ENCODE measurements around the gene MAPKAP1. TPM values are rescaled to one million over a fixed set of nuclear protein-coding genes. Genes with fewer than 3 reads are reported as not detected.

Gene MAPKAP1
- total RNA-seq, 4 donors from 2014 or later = 87.1 to 114 (median 111) TPM

GRCh38 chr9:125655691-125656410 is 51.2 kb downstream of the MAPKAP1 start:
- 84 to 85% methylated on average over 5 of the region's 5 CpGs for WGBS, 2 donors
- TF ChIP-seq CTCF (IDR thresholded peaks at IDR 0.05) = no peak
- Histone ChIP-seq H3K4me3 (replicated peaks in 1 of 3) (no peak overlapping the region), H3K27ac (no peak overlapping the region), H3K27me3 (no peaks in the 10 kb centered on the region), H3K36me3 (no peaks in the 10 kb centered on the region), H3K4me1 (no peaks in the 10 kb centered on the region), H3K9me3 (no peaks in the 10 kb centered on the region)
- no peak for DNase-seq
- intact Hi-C loops (cut with DNase I) = no loop called here

GRCh38 chr9:125655066-125655633 is 51.9 kb downstream of the MAPKAP1 start:
- H3K27ac ChIP-seq = no peak overlapping the region
- no peaks in the 10 kb centered on the region for H3K9me3 ChIP-seq
- TF ChIP-seq POLR2A (IDR thresholded peaks at IDR 0.05) = no peak
- no peak for TF ChIP-seq CTCF (IDR thresholded peaks at IDR 0.05)
- intact Hi-C loops (cut with DNase I) = no loop called here
- 88 to 95% methylated on average over 4 of the region's 4 CpGs for WGBS, 2 donors
- H3K27me3 ChIP-seq = no peaks in the 10 kb centered on the region
- no peak for DNase-seq
- no peaks in the 10 kb centered on the region for H3K36me3 ChIP-seq
- no peak overlapping the region for H3K4me3 ChIP-seq (replicated peaks in 1 of 3)
- H3K4me1 ChIP-seq = no peaks in the 10 kb centered on the region

GRCh38 chr9:125654121-125654520 is 52.9 kb downstream of the MAPKAP1 start:
- 69 to 91% methylated on average over 5 of the region's 5 CpGs for WGBS, 2 donors
- Histone ChIP-seq H3K9me3 (no peaks in the 10 kb centered on the region), H3K27me3 (no peaks in the 10 kb centered on the region), H3K4me3 (replicated peaks in 1 of 3) (no peak overlapping the region), H3K27ac (no peak overlapping the region), H3K4me1 (peaks cover 0 to 4% of the 10 kb centered on the region in 2 donors), H3K36me3 (no peaks in the 10 kb centered on the region)
- DNase-seq = no peak
- intact Hi-C loops (cut with DNase I) = no loop called here
- no peak for TF ChIP-seq POLR2A (IDR thresholded peaks at IDR 0.05)
- no peak for TF ChIP-seq CTCF (IDR thresholded peaks at IDR 0.05)

- Histone ChIP-seq H3K4me3 (replicated peaks in 1 of 3) (no peak overlapping the region), H3K36me3 (no peaks in the 10 kb centered on the region), H3K4me1 (peaks cover 0 to 6% of the 10 kb centered on the region in 2 donors), H3K27me3 (no peaks in the 10 kb centered on the region), H3K9me3 (no peaks in the 10 kb centered on the region), H3K27ac (no peak overlapping the region)
- TF ChIP-seq CTCF (IDR thresholded peaks at IDR 0.05) = no peak
- no peak for TF ChIP-seq POLR2A (IDR thresholded peaks at IDR 0.05)
- WGBS, 2 donors = 98% methylated on average over 3 of the region's 3 CpGs
- intact Hi-C loops (cut with DNase I) = no loop called here
- no peak for DNase-seq
These were observed 53.7 kb downstream of the MAPKAP1 start for GRCh38 chr9:125653325-125653724.

- Histone ChIP-seq H3K27me3 (no peaks in the 10 kb centered on the region), H3K4me1 (peaks cover 0 to 6% of the 10 kb centered on the region in 2 donors), H3K27ac (no peak overlapping the region), H3K4me3 (replicated peaks in 1 of 3) (no peak overlapping the region), H3K36me3 (no peaks in the 10 kb centered on the region), H3K9me3 (no peaks in the 10 kb centered on the region)
- no peak for TF ChIP-seq CTCF (IDR thresholded peaks at IDR 0.05)
- no peak for TF ChIP-seq POLR2A (IDR thresholded peaks at IDR 0.05)
- intact Hi-C loops (cut with DNase I) = no loop called here
- DNase-seq = no peak
- WGBS, 2 donors = 80 to 82% methylated on average over 6 of the region's 6 CpGs
These were observed 54.2 kb downstream of the MAPKAP1 start for GRCh38 chr9:125652759-125653158.
